Gastrocnemius medialis (tissue), 4 donors: Measurements from ENCODE around the gene CTNNBIP1.

Source experiments
- CTCF ChIP-seq, 5 experiments: fragments of 450-650 bp in 3 of 5; fragments of 200-600 bp in 2 of 5; sonication (generic) in 2 of 5; IDR thresholded peaks in 4 of 5; conservative IDR thresholded peaks in 1 of 5; 1 replicate in 4 of 5; 2 replicates in 1 of 5; pipeline ENCODE4 v1.5.1; 2016 to 2019; ENCODE audit warnings: antibody characterized with exemption in 5 of 5, mild to moderate bottlenecking in 3 of 5, moderate library complexity in 3 of 5
- POLR2A ChIP-seq, 2 donors: fragments of 450-650 bp; IDR thresholded peaks; one replicate each; pipeline ENCODE4 v1.6.1; 2017; ENCODE audit warnings: antibody characterized with exemption in 2 of 2, mild to moderate bottlenecking in 2 of 2, moderate library complexity in 2 of 2

- TF ChIP-seq CTCF (IDR thresholded peaks at IDR 0.05 in 4 of 5, conservative IDR thresholded peaks at IDR 0.05 in 1 of 5) (no peak), POLR2A (IDR thresholded peaks at IDR 0.05) (no peak)
Measured at GRCh38 chr1:9814619-9815018, 95.5 kb downstream of the CTNNBIP1 start.
